GM23248 (cell line): ENCODE data around the gene CDCA3.

Experiments used
- EZH2 ChIP-seq: fragments of 200-600 bp; sonication (generic); IDR thresholded peaks from 2 replicates; pipeline ENCODE4 v1.6.1; 2018; ENCODE audit warnings: antibody characterized with exemption, mild to moderate bottlenecking; ENCODE audit not compliant: insufficient read depth, poor library complexity, severe bottlenecking
- EZH2phosphoT487 ChIP-seq: fragments of 200-600 bp; sonication (generic); IDR thresholded peaks from 2 replicates; pipeline ENCODE4 v1.6.1; 2018; ENCODE audit warnings: antibody characterized with exemption, moderate library complexity, mild to moderate bottlenecking, low read depth; ENCODE audit not compliant: insufficient read depth

- TF ChIP-seq EZH2, result no peak
- no peak for TF ChIP-seq EZH2phosphoT487
Measured at GRCh38 chr12:6850796-6851152, 312 bp downstream of the CDCA3 start.
